ENCODE results near the gene GRID2IP. TPM values are rescaled to one million over a fixed set of nuclear protein-coding genes. Genes with fewer than 3 reads are reported as not detected.

Gene GRID2IP
- total and polyA plus RNA-seq, 2 of the 13 experiments (the other 11 are each of a cell fraction or from before 2014, with no cell fraction given), result 0.03 TPM; not detected in 1

DNA sequence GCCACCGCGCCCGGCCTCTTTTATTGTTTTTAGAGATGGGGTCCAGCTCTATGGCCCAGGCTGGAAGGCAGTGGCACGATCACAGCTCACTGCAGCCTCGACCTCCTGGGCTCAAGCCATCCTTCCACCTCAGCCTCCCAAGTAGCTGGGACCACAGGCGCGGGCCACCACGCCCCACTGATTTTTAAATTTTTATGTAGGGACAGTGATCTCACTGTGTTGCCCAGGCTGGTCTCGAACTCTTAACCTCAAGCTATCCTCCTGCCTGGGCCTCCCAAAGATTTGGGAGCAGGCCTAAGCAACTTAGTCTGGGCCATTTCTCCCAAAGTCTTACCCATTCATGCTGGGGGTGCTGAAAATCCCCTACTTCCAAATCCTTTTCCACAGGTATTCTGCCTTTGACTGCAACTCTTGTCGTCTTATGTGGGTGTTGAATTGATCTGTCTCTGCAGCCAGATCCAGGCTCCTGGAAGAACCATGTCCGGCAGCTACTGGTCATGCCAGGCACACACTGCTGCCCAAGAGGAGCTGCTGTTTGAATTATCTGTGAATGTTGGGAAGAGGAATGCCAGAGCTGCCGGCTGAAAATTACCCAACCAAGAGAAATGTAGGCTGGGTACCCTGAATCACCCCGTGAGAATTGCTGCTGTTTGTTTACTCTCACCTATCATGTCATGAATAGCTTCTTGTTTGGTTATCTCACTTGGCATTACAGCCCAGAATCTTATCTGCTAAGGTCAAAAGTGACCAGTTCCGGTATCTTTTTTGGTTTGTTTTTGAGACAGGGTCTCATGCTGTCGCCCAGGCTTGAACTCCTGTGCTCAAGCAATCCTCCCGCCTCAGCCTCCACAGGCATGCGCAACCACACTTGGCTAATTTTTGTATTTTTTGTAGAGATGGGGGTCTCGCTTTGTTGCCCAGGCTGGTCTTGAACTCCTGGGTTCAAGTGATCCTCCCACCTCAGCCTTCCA lies 27.1 kb upstream of the GRID2IP start (continued):
- TF ChIP-seq ATF4 (CRISPR knock-in tag; IDR thresholded peaks at IDR 0.05) (peak in 1 of 2 experiments; percentile 63; a peak in 1 of 4 replicates), TAF1 (CRISPR knock-in tag; IDR thresholded peaks at IDR 0.05) (peak; percentile 74), MYC (CRISPR knock-in tag; IDR thresholded peaks at IDR 0.05; ENCODE audit: borderline replicate concordance) (peak; percentile 48; the same call in 1 of the 2 replicates), ISL2 (CRISPR knock-in tag; IDR thresholded peaks at IDR 0.05) (peak; percentile 82), PAF1 (CRISPR knock-in tag; IDR thresholded peaks at IDR 0.05) (no peak), PLRG1 (conservative IDR thresholded peaks at IDR 0.05) (no peak), ZNF800 (CRISPR knock-in tag; IDR thresholded peaks at IDR 0.05) (no peak), MLXIP (CRISPR knock-in tag; IDR thresholded peaks at IDR 0.05; ENCODE audit: borderline replicate concordance) (no peak), MAFF (IDR thresholded peaks at IDR 0.05; ENCODE audit: low read depth, low read length) (0 out of 2 replicates have a peak, but pooled peaks have one; percentile 7), SNAPC2 (CRISPR knock-in tag; IDR thresholded peaks at IDR 0.05) (no peak), ZKSCAN8 (CRISPR knock-in tag; IDR thresholded peaks at IDR 0.05; ENCODE audit: borderline replicate concordance) (peak; percentile 68; the same call in 1 of the 2 replicates), ZNF558 (CRISPR knock-in tag; IDR thresholded peaks at IDR 0.05; ENCODE audit: borderline replicate concordance) (no peak), THAP11 (CRISPR knock-in tag; IDR thresholded peaks at IDR 0.05) (peak; percentile 76), SETDB1 (CRISPR knock-in tag; IDR thresholded peaks at IDR 0.05; ENCODE audit: borderline replicate concordance) (no peak), TEAD3 (CRISPR knock-in tag; optimal IDR thresholded peaks at IDR 0.05; ENCODE audit: borderline replicate concordance) (peak; percentile 85), HES4 (CRISPR knock-in tag; IDR thresholded peaks at IDR 0.05; ENCODE audit: borderline replicate concordance) (no peak)
- TF ChIP-seq, protein P1, sequence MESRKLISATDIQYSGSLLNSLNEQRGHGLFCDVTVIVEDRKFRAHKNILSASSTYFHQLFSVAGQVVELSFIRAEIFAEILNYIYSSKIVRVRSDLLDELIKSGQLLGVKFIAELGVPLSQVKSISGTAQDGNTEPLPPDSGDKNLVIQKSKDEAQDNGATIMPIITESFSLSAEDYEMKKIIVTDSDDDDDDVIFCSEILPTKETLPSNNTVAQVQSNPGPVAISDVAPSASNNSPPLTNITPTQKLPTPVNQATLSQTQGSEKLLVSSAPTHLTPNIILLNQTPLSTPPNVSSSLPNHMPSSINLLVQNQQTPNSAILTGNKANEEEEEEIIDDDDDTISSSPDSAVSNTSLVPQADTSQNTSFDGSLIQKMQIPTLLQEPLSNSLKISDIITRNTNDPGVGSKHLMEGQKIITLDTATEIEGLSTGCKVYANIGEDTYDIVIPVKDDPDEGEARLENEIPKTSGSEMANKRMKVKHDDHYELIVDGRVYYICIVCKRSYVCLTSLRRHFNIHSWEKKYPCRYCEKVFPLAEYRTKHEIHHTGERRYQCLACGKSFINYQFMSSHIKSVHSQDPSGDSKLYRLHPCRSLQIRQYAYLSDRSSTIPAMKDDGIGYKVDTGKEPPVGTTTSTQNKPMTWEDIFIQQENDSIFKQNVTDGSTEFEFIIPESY (CRISPR knock-in tag; IDR thresholded peaks at IDR 0.05), result peak; percentile 11
- TF ChIP-seq, protein P2, sequence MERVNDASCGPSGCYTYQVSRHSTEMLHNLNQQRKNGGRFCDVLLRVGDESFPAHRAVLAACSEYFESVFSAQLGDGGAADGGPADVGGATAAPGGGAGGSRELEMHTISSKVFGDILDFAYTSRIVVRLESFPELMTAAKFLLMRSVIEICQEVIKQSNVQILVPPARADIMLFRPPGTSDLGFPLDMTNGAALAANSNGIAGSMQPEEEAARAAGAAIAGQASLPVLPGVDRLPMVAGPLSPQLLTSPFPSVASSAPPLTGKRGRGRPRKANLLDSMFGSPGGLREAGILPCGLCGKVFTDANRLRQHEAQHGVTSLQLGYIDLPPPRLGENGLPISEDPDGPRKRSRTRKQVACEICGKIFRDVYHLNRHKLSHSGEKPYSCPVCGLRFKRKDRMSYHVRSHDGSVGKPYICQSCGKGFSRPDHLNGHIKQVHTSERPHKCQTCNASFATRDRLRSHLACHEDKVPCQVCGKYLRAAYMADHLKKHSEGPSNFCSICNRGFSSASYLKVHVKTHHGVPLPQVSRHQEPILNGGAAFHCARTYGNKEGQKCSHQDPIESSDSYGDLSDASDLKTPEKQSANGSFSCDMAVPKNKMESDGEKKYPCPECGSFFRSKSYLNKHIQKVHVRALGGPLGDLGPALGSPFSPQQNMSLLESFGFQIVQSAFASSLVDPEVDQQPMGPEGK (CRISPR knock-in tag; IDR thresholded peaks at IDR 0.05), result peak; percentile 51; the same call in 1 of the 2 replicates
